Mesodermal cell (in vitro differentiated cells): ENCODE measurements around the gene ABO.
A peak's percentile ranks its signal among the peaks of the same experiment; 100 is the strongest.
"Not testable (repeated sequence)": the region's sequence is repeated elsewhere in the genome, so short reads cannot be mapped to it uniquely, and the experiment has no call there.

Experiments
- H3K27ac ChIP-seq: 2 replicates; pipeline ENCODE4 v1.7.0; 2013; ENCODE audit warnings: mild to moderate bottlenecking, low read depth, low read length, moderate library complexity; ENCODE audit not compliant: severe bottlenecking
- H3K36me3 ChIP-seq: 2 replicates; pipeline ENCODE4 v1.7.1; 2013; ENCODE audit warnings: mild to moderate bottlenecking, low read length, moderate library complexity; ENCODE audit not compliant: control insufficient read depth, insufficient read depth
- H3K4me1 ChIP-seq: one replicate; pipeline ENCODE4 v1.7.1; 2013; ENCODE audit warnings: mild to moderate bottlenecking, low read length; ENCODE audit not compliant: insufficient read depth, control insufficient read depth, poor library complexity, severe bottlenecking
- H3K4me3 ChIP-seq: 2 replicates; pipeline ENCODE4 v1.7.0; 2013; ENCODE audit warnings: low read length, control low read depth, mild to moderate bottlenecking; ENCODE audit not compliant: insufficient read depth, poor library complexity, severe bottlenecking; ENCODE audit errors: extremely low read depth
- H3K9me3 ChIP-seq: 2 replicates; pipeline ENCODE4 v1.7.1; 2013; ENCODE audit warnings: mild to moderate bottlenecking, low read length, moderate library complexity; ENCODE audit not compliant: control insufficient read depth
- WGBS, 2 experiments: methylation state at CpG; one replicate each; pipeline ENCODE4 v1.1.5; 2013; ENCODE audit warnings: missing lambda C conversion rate in 2 of 2; ENCODE audit not compliant: insufficient coverage in 2 of 2; 5-methylcytosine and 5-hydroxymethylcytosine counted together

ABO gene

DNA sequence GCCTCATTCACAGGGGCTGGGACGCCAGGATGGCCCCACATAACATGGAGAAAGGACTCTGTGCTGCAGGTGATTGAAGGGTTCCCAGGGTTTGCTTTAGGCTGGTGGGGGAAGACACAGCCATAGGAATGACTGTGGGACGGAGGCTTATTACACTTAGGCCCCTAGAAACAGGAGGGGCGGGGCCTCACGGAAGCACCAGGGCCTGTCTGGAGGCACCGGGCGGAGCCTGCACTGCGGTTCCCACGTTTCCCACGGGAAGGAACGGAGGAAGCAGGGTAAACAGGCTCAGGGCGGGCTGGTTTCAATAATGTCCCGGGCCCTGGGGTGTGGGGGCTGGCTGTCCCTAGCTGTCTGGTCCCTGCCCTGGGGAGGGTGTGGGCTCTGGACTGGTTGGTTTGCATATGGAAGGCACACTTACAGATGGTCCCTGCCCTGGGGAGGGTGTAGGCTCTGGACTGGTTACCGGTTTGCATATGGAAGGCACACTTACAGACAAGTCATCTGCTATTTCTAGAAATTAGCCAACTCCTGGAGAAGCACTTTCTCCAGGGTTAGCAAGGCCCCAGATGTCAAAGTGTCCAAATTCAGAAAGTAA, 51.7 kb downstream of the ABO start:
- H3K36me3 ChIP-seq, H3K9me3 ChIP-seq, H3K4me3 ChIP-seq, H3K4me1 ChIP-seq: not testable (repeated sequence)
- H3K27ac ChIP-seq, result peak overlapping the region; percentile 29
- 64% methylated on average over 1 to 6 of the region's 13 CpGs for WGBS, 2 experiments

DNA sequence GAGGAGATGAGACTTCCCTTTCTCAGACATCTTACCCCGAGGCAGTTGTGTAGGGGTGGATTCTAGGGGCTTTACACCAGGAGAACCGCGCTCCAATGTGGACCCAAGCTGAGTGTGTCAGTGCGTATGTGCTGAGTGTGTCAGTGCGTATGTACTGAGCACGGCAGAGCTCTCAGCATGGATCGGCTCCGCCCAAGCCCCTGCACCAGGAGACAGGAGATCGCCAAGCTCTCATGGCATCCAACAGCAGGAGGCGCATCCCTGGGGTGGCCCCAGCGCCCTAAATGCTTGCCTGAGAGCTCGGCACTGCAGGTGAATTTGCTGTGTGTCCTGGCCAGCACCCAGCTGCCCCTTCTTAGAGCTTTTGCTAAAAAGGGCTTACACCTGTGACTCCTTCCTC, 53.0 kb downstream of the ABO start:
- not testable (repeated sequence) for H3K36me3 ChIP-seq, H3K9me3 ChIP-seq, H3K4me3 ChIP-seq, H3K27ac ChIP-seq, H3K4me1 ChIP-seq
- WGBS, 2 experiments, result 80 to 89% methylated on average over 8 to 10 of the region's 12 CpGs

GRCh38 chr9:133221177-133221809, 53.7 kb downstream of the ABO start:
- Histone ChIP-seq H3K4me3 (no peak overlapping the region), H3K36me3 (no peaks in the 10 kb centered on the region), H3K27ac (no peak overlapping the region), H3K9me3 (no peaks in the 10 kb centered on the region), H3K4me1 (no peaks in the 10 kb centered on the region)
- 69 to 77% methylated on average over 8 to 11 of the region's 12 CpGs for whole genome bisulfite sequencing, 2 experiments

DNA sequence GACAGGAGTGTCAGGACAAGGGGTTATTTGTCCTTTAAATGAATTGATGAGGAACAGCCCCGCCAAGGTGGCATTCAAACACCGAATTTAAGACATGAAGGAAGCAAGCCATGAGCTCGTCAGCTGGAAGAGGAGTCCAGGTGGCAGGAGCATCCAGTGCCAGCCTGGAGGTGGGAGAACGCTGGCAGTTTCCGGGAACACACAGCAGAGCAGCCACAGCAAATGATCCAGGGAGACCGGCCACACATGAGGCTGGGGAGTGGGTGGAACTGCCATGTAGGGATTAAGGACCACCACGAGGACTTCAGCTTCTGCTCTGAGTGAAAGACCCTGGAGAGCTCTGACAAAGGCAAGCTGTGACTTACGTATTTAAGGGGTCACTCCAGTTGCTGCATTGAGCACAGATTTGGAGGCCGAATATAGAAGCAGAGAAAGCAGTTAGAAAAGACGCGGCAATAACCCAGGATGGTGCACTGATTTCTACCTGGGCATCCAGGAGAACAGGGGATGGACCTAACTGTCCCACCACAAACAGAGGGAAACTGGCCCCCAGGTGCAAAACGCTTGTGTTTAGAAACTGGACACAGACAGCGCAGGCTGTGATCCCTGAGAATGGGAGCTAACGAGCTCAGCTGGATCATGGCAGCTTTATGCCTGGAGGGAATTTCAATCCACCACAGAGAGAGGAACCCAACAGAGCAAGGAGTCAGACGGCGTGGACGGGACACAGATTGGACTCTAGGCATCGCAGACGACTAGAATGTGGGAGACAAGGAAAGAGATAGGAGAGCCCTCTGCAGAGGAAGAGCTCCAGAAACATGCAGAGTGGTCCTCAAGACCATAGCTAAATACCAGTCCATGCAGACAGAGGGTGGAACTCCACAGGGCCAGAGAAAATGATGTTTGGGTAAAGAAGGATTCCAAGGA, 56.7 kb downstream of the ABO start:
- H3K36me3 ChIP-seq, H3K27ac ChIP-seq, H3K4me3 ChIP-seq, H3K9me3 ChIP-seq, H3K4me1 ChIP-seq: not testable (repeated sequence)
- 73 to 78% methylated on average over 9 to 14 of the region's 19 CpGs for WGBS, 2 experiments

DNA sequence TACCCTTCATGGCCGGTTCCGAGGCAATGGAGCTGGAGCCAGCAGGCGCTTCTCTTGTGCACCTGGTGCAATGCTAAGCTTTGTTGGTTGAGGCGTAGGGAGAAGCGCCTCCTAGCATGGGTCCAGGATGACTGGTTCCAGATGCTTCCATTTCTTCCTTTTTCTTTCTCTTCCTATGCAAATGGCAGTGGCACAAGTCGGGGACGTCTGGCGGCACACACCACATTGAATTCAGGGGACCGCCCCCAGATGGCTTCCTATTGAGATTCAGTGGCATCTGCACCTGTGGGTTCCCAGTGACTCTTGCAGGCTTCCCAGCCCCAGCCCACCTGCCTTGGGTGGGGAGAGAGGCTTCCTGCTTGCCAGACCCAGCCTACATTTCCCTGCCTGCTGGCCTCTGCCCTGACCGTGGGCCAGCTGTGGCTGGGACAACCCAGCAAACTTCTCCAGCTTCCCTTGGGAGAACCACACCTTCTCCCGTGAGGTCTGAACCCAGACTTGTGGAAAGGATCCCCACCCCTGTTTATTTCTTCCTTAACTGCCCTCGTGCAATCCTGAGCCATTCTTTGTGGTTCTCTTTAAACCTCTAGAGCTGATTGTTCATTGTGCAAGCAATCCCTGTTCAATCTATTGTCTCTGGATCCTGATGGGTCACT, 57.5 kb downstream of the ABO start:
- WGBS, 2 experiments, result 54% methylated on average over 5 to 7 of the region's 12 CpGs
- H3K4me3 ChIP-seq, H3K9me3 ChIP-seq, H3K36me3 ChIP-seq, H3K4me1 ChIP-seq, H3K27ac ChIP-seq: not testable (repeated sequence)

GRCh38 chr9:133214276-133214675, 60.7 kb downstream of the ABO start:
- 54 to 75% methylated on average over 3 of the region's 4 CpGs for WGBS, 2 experiments
- H3K27ac ChIP-seq, result peak overlapping the region; percentile 79
- H3K4me1 ChIP-seq, H3K9me3 ChIP-seq, H3K36me3 ChIP-seq, H3K4me3 ChIP-seq: not testable (repeated sequence)

DNA sequence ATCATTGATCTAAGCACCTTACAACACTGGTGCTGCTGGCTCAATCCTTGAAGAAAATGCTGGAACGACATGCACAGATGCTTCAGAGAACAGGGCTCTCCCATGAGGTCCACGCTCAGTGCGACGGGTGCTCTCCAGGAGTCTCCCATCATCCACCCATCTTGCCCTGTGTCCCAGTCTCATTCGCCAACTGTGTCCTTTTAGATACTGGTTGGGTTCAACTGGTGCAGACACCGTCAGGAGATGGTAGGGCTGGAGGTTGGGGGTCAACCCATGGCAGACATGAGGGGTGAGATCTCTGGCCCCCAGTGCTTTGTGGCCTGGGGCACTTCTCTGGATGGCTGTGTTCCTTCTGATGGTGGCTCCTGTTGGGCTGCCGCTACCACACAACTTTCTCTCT, 64.4 kb downstream of the ABO start:
- WGBS, 2 experiments, result 88 to 90% methylated on average over 5 of the region's 7 CpGs
- Histone ChIP-seq H3K36me3 (no peaks in the 10 kb centered on the region), H3K9me3 (no peaks in the 10 kb centered on the region), H3K27ac (no peak overlapping the region), H3K4me3 (no peak overlapping the region), H3K4me1 (peaks cover 4% of the 10 kb centered on the region)

DNA sequence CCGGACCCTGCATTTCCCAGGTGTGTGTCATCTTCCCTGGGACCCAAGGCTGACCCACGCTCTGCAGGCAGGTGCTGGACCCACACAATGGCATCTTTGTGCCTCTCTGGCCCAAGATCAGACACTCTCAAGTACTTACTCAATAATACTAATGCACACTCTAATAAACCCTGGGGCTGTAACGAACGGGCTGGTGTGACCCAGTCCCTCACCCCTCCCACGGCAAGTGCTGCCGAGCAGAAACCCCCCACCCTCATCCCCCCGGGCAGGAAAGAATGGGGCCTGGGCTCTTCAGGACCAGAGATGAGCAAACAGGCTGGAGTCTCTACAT, 64.8 kb downstream of the ABO start:
- no peak overlapping the region for H3K4me3 ChIP-seq
- no peak overlapping the region for H3K27ac ChIP-seq
- WGBS, 2 experiments, result 80 to 83% methylated on average over 3 to 6 of the region's 7 CpGs
- peaks cover 4% of the 10 kb centered on the region for H3K4me1 ChIP-seq
- H3K36me3 ChIP-seq, result no peaks in the 10 kb centered on the region
- H3K9me3 ChIP-seq, result no peaks in the 10 kb centered on the region

GRCh38 chr9:133209327-133210201, 65.4 kb downstream of the ABO start:
- WGBS, 2 experiments, result 90% methylated on average over 22 of the region's 29 CpGs
- not testable (repeated sequence) for H3K4me3 ChIP-seq, H3K36me3 ChIP-seq, H3K4me1 ChIP-seq, H3K9me3 ChIP-seq, H3K27ac ChIP-seq

DNA sequence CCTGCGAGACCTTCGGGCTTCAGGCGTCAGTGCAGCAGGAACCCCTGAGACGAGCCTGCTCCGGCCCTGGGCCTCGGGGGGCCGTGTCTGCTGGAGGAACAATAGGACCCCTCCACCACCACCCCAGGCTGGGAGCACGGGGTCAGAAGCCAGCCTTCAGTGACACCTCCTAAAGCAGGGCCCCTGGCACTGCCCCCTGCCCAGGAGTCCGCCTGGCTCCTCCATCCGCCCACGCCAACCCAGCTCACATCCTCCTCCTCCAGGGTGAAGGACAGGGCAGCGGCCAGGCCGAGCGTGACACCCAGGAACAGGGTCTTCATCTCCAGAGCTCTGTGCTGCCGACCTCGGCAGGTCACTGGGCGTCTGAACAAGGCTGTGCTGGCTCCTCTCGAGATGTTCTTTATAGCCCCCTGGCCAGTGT, 66.1 kb downstream of the ABO start, which contains the start of gene OBP2B:
Gene OBP2B (minus strand): TSS at position 371 of the 421 bp plus-strand sequence. CDS start 51 bp downstream, at position 320.
- H3K9me3 ChIP-seq, H3K36me3 ChIP-seq, H3K4me3 ChIP-seq, H3K27ac ChIP-seq, H3K4me1 ChIP-seq: not testable (repeated sequence)
- WGBS, 2 experiments, result no CpG with 5 or more reads among the region's 18 CpGs
